ENCODE measurements around the gene CPT1A.

The CPT1A gene

DNA sequence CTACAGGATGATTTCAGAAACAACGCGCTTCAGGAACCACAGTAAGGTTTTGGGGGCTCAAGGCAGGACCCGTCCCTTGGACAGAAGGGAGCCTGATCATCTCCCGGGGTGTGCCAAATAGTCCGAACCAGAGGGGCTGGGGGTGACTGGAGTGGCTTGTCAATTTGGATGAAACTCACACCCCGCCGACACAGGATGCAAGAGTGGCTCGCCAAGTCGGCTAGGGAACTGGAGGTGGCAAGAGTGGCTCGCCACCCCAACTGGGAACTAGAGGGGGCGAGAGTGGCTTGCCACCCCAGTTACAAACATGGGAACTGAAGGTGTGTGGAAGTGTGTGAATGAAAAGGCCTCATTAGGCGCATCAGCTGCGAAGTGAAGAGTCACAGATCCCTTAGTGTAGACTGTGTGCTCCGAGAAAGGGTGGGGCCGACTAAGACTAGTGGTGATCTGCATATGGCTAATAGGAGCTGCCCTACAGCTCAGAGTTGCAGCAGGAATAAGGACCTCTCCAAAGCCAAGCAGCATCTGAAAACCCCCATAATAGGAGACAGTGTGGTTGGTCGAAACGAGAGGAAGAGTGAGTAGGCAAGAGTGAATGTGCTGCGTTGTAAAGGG is 26.6 kb upstream of the CPT1A start:
- Histone ChIP-seq H3K36me3 (no peaks in the 10 kb centered on the region), H3K4me1 (peaks cover 0 to 37% (median 21%) of the 10 kb centered on the region in 4 donors), H3K27ac (no peak overlapping the region), H3K9me3 (peaks cover 0 to 5% (median 5%) of the 10 kb centered on the region in 3 donors), H3K27me3 (no peaks in the 10 kb centered on the region), H3K4me3 (no peak overlapping the region)
- TF ChIP-seq, protein P1, sequence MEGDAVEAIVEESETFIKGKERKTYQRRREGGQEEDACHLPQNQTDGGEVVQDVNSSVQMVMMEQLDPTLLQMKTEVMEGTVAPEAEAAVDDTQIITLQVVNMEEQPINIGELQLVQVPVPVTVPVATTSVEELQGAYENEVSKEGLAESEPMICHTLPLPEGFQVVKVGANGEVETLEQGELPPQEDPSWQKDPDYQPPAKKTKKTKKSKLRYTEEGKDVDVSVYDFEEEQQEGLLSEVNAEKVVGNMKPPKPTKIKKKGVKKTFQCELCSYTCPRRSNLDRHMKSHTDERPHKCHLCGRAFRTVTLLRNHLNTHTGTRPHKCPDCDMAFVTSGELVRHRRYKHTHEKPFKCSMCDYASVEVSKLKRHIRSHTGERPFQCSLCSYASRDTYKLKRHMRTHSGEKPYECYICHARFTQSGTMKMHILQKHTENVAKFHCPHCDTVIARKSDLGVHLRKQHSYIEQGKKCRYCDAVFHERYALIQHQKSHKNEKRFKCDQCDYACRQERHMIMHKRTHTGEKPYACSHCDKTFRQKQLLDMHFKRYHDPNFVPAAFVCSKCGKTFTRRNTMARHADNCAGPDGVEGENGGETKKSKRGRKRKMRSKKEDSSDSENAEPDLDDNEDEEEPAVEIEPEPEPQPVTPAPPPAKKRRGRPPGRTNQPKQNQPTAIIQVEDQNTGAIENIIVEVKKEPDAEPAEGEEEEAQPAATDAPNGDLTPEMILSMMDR (IDR thresholded peaks at IDR 0.05): no peak
- no peak for DNase-seq
- intact Hi-C loops (cut with DNase I; ENCODE audit: low total_unique reads): no loop called here

DNA sequence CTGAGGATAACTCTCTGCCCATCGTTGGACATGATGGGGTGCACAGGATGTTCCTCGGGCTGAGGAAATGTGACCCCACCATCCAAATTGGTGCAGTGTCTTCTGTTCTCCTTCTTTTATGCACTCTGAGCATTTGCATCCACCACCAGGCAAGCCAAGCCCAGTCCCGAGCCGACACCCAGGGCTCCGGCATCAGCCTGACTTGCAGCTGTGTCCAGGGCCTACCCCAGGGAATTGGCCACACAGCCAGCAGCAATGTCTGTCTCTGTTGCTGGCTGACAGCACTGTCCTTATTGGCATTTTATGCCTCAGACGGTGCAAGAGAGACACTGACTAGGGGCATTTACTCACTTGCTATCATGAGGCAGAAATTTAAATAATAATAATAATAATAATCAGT is 25.4 kb upstream of the CPT1A start:
- intact Hi-C loops (cut with DNase I; ENCODE audit: low total_unique reads): no loop called here
- Histone ChIP-seq H3K4me3 (no peak overlapping the region), H3K9me3 (peaks cover 0 to 5% (median 5%) of the 10 kb centered on the region in 3 donors), H3K27me3 (no peaks in the 10 kb centered on the region), H3K27ac (no peak overlapping the region), H3K4me1 (peaks cover 0 to 24% (median 11%) of the 10 kb centered on the region in 4 donors), H3K36me3 (no peaks in the 10 kb centered on the region)
- no peak for DNase-seq
- TF ChIP-seq, protein P1 (IDR thresholded peaks at IDR 0.05): no peak

- Histone ChIP-seq H3K9me3 (peaks cover 0 to 5% (median 5%) of the 10 kb centered on the region in 3 donors), H3K36me3 (no peaks in the 10 kb centered on the region), H3K4me3 (no peak overlapping the region), H3K4me1 (peaks cover 0 to 6% (median 2%) of the 10 kb centered on the region in 4 donors), H3K27ac (no peak overlapping the region), H3K27me3 (no peaks in the 10 kb centered on the region)
- intact Hi-C loops (cut with DNase I; ENCODE audit: low total_unique reads): no loop called here
- DNase-seq: no peak
- TF ChIP-seq, protein P1 (IDR thresholded peaks at IDR 0.05): no peak
These were observed 23.5 kb upstream of the CPT1A start for GRCh38 chr11:68865241-68865640.

DNA sequence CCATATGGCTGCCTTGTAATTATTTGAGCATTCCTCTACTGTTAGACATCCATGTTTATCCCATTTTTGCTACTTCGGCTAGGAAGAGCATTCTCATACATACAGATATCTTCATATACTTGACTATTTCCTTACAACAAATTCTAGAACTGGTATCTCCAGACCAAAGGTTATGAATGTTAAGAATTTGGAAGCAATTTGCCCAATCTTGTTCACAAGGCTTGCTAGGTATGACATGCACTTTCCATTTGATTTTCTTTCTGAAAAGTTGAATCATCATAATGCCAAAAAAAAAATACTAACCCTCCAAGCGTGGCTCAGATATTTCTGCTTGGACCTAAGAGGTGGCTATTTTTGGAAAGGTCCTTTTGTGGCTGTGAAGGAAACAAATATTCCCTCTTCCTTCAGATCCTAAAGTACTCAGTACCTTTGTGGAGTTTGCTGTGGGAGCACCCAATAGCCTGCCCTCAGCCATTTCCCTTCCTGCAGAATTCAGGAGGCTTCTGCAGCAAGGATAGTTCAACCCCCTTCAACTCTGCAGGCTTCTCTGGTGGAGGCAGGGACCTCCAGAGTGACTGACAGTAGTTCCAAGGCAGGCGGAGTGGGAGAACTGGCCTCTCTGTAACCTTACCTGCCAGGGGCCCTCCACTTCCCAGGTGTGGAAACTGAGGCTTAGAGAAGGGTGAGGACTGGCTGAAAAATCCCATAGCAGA is 22.0 kb upstream of the CPT1A start:
- H3K27ac ChIP-seq: no peak overlapping the region
- no peak for DNase-seq
- H3K4me3 ChIP-seq: no peak overlapping the region
- H3K27me3 ChIP-seq: no peaks in the 10 kb centered on the region
- H3K36me3 ChIP-seq: no peaks in the 10 kb centered on the region
- intact Hi-C loops (cut with DNase I; ENCODE audit: low total_unique reads): no loop called here
- H3K4me1 ChIP-seq: no peaks in the 10 kb centered on the region
- TF ChIP-seq, protein P1 (IDR thresholded peaks at IDR 0.05): no peak
- H3K9me3 ChIP-seq: peaks cover 0 to 5% (median 5%) of the 10 kb centered on the region in 3 donors

DNA sequence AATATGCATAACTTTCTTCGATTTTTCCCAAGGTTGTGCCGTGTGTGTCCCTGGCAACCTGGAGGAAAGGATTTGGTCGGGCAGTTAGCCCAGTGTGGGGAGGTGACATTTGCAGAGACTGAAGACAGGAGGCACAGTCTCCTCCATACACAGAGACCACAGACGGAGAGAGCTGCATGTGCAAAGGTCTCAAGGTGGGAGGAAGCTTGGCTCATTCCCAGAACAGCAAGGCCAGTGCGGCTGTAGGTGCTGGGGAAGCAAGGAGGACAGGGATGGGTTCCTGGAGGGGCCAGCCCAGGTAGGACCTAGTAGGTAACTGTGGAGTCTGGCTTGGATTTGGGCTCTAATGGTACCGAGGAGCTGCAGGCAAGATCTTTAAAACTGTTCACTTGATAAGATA is 20.7 kb upstream of the CPT1A start:
- intact Hi-C loops (cut with DNase I; ENCODE audit: low total_unique reads): no loop called here
- Histone ChIP-seq H3K36me3 (no peaks in the 10 kb centered on the region), H3K27ac (no peak overlapping the region), H3K27me3 (no peaks in the 10 kb centered on the region), H3K4me3 (no peak overlapping the region), H3K9me3 (peaks cover 0 to 5% (median 5%) of the 10 kb centered on the region in 3 donors), H3K4me1 (no peaks in the 10 kb centered on the region)
- no peak for DNase-seq
- TF ChIP-seq, protein P1 (IDR thresholded peaks at IDR 0.05): no peak
